BE2C (cell line): ENCODE data around the gene MMP7.

Source experiments
- DNase-seq: peaks from one replicate; pipeline ENCODE4 v3.0.0-alpha.2; 2020
- H3K27me3 ChIP-seq: fragments of 250-450 bp; sonication (Bioruptor Pico); 2 replicates; pipeline ENCODE4 v1.5.1; 2020; ENCODE audit warnings: mild to moderate bottlenecking
- H3K36me3 ChIP-seq: fragments of 250-450 bp; sonication (Bioruptor Pico); 2 replicates; pipeline ENCODE4 v1.5.1; 2020; ENCODE audit warnings: mild to moderate bottlenecking
- H3K4me1 ChIP-seq: fragments of 250-450 bp; sonication (Bioruptor Pico); 2 replicates; pipeline ENCODE4 v1.5.1; 2020
- H3K4me3 ChIP-seq: 2 replicates; pipeline ENCODE4 v1.5.1; 2011; ENCODE audit warnings: low read depth, low read length
- H3K9me3 ChIP-seq: fragments of 250-450 bp; sonication (Bioruptor Pico); 2 replicates; pipeline ENCODE4 v1.5.1; 2020
- CTCF ChIP-seq: IDR thresholded peaks from 2 replicates; pipeline ENCODE4 v1.5.1; 2012; ENCODE audit warnings: mild to moderate bottlenecking, low read depth, low read length

The MMP7 gene

GRCh38 chr11:102572554-102573220 is 42.1 kb upstream of the MMP7 start:
- no peak overlapping the region for H3K4me3 ChIP-seq
- H3K4me1 ChIP-seq: no peaks in the 10 kb centered on the region
- no peak for TF ChIP-seq CTCF

GRCh38 chr11:102568851-102569250 is 38.3 kb upstream of the MMP7 start:
- no peak overlapping the region for H3K4me3 ChIP-seq
- DNase-seq: no peak
- H3K9me3 ChIP-seq: no peaks in the 10 kb centered on the region

More at GRCh38 chr11:102572554-102573220, 42.1 kb upstream of the MMP7 start:
- Histone ChIP-seq H3K36me3 (no peaks in the 10 kb centered on the region), H3K27me3 (no peaks in the 10 kb centered on the region), H3K9me3 (no peaks in the 10 kb centered on the region)
- DNase-seq: no peak

GRCh38 chr11:102566112-102566511 is 35.6 kb upstream of the MMP7 start:
- H3K27me3 ChIP-seq: peaks cover 12% of the 10 kb centered on the region
- H3K36me3 ChIP-seq: no peaks in the 10 kb centered on the region
- no peaks in the 10 kb centered on the region for H3K9me3 ChIP-seq
- H3K4me3 ChIP-seq: no peak overlapping the region
- no peak for TF ChIP-seq CTCF
- no peaks in the 10 kb centered on the region for H3K4me1 ChIP-seq
- DNase-seq: no peak

More at GRCh38 chr11:102568851-102569250, 38.3 kb upstream of the MMP7 start:
- H3K27me3 ChIP-seq: no peaks in the 10 kb centered on the region
- H3K4me1 ChIP-seq: no peaks in the 10 kb centered on the region
- H3K36me3 ChIP-seq: no peaks in the 10 kb centered on the region
- no peak for TF ChIP-seq CTCF

- DNase-seq: no peak
- no peak for TF ChIP-seq CTCF
- H3K9me3 ChIP-seq: no peaks in the 10 kb centered on the region
- H3K27me3 ChIP-seq: peaks cover 24% of the 10 kb centered on the region
- H3K4me3 ChIP-seq: no peak overlapping the region
- H3K4me1 ChIP-seq: no peaks in the 10 kb centered on the region
- H3K36me3 ChIP-seq: no peaks in the 10 kb centered on the region
These were observed 33.6 kb upstream of the MMP7 start for GRCh38 chr11:102564110-102564509.

- Histone ChIP-seq H3K9me3 (no peaks in the 10 kb centered on the region), H3K4me3 (no peak overlapping the region), H3K27me3 (peaks cover 41% of the 10 kb centered on the region), H3K36me3 (no peaks in the 10 kb centered on the region), H3K4me1 (no peaks in the 10 kb centered on the region; the same call in 1 of the 2 replicates)
- DNase-seq: no peak
- no peak for TF ChIP-seq CTCF
These were observed 31.1 kb upstream of the MMP7 start for GRCh38 chr11:102561636-102562035.

GRCh38 chr11:102560555-102561011 is 30.0 kb upstream of the MMP7 start:
- H3K27me3 ChIP-seq: peaks cover 51% of the 10 kb centered on the region
- H3K4me3 ChIP-seq: no peak overlapping the region
- H3K36me3 ChIP-seq: no peaks in the 10 kb centered on the region
- H3K4me1 ChIP-seq: no peaks in the 10 kb centered on the region; the same call in 1 of the 2 replicates
- no peaks in the 10 kb centered on the region for H3K9me3 ChIP-seq
- DNase-seq: no peak
- no peak for TF ChIP-seq CTCF
